Middle frontal gyrus (tissue), 1 donor: ENCODE measurements around the gene SYTL3.
"Not testable (repeated sequence)": the region's sequence is repeated elsewhere in the genome, so short reads cannot be mapped to it uniquely, and the experiment has no call there.

Experiments
- DNase-seq: peaks from one replicate; pipeline ENCODE4 v3.0.0-alpha.2; 2015; ENCODE audit warnings: low spot score; ENCODE audit errors: extremely low spot score

Gene SYTL3

GRCh38 chr6:158638324-158638854 is 11.5 kb upstream of the SYTL3 start:
- DNase-seq, result no peak

GRCh38 chr6:158639056-158639455 is 10.8 kb upstream of the SYTL3 start:
- DNase-seq, result no peak

- no peak for DNase-seq
Observed at GRCh38 chr6:158640519-158640918, 9.3 kb upstream of the SYTL3 start.

- no peak for DNase-seq
Observed at GRCh38 chr6:158642097-158642601, 7.7 kb upstream of the SYTL3 start.

- DNase-seq, result no peak
Observed at GRCh38 chr6:158643836-158644230, 6.0 kb upstream of the SYTL3 start.

GRCh38 chr6:158644231-158645063 is 5.4 kb upstream of the SYTL3 start, which contains the start of gene DYNLT1:
DYNLT1 (minus strand) TSS chr6:158644743; CDS start chr6:158644708, 35 bp downstream.
- peak; percentile 63 for DNase-seq

- no peak for DNase-seq
Observed at GRCh38 chr6:158645064-158646022, 4.5 kb upstream of the SYTL3 start.

GRCh38 chr6:158646023-158646910 is 3.6 kb upstream of the SYTL3 start:
- DNase-seq, result no peak

- no peak for DNase-seq
Observed at GRCh38 chr6:158647501-158647900, 2.4 kb upstream of the SYTL3 start.

GRCh38 chr6:158648682-158649131 is 1.1 kb upstream of the SYTL3 start:
- DNase-seq, result no peak

GRCh38 chr6:158651981-158652737 is 2.3 kb downstream of the SYTL3 start:
- not testable (repeated sequence) for DNase-seq

GRCh38 chr6:158653577-158654354 is 3.9 kb downstream of the SYTL3 start:
- no peak for DNase-seq

- no peak for DNase-seq
Observed at GRCh38 chr6:158654498-158654897, 4.6 kb downstream of the SYTL3 start.

- DNase-seq, result no peak
Observed at GRCh38 chr6:158654960-158655489, 5.2 kb downstream of the SYTL3 start.

- no peak for DNase-seq
Observed at GRCh38 chr6:158655569-158656450, 6.0 kb downstream of the SYTL3 start.

- DNase-seq, result not testable (repeated sequence)
Observed at GRCh38 chr6:158656986-158657385, 7.1 kb downstream of the SYTL3 start.

GRCh38 chr6:158660333-158660754 is 10.5 kb downstream of the SYTL3 start:
- DNase-seq, result no peak
